ENCODE results near the gene NEXN.
A peak's percentile ranks its signal among the peaks of the same experiment; 100 is the strongest.
"Not testable (repeated sequence)": the region's sequence is repeated elsewhere in the genome, so short reads cannot be mapped to it uniquely, and the experiment has no call there.

NEXN gene

GRCh38 chr1:77972080-77972479 lies 83.7 kb downstream of the NEXN start:
- no peak for DNase-seq

GRCh38 chr1:77975386-77975785 lies 87.0 kb downstream of the NEXN start:
- no peak for DNase-seq

- no peak for DNase-seq
Measured at GRCh38 chr1:77975907-77976306, 87.5 kb downstream of the NEXN start.

- DNase-seq, result no peak
Measured at GRCh38 chr1:77976433-77977076, 88.1 kb downstream of the NEXN start.

- DNase-seq, result no peak
Measured at GRCh38 chr1:77977989-77978292, 89.5 kb downstream of the NEXN start.

GRCh38 chr1:77978293-77978968 lies 90.0 kb downstream of the NEXN start:
- peak; percentile 65 to 67 for DNase-seq

- DNase-seq, result peak; percentile 89 to 93
Measured at GRCh38 chr1:77978969-77979876, 90.8 kb downstream of the NEXN start, which contains the start of gene FUBP1. Gene FUBP1 (minus strand): TSS chr1:77979072. CDS start chr1:77979004, 68 bp downstream.

GRCh38 chr1:77983352-77983996 lies 95.0 kb downstream of the NEXN start:
- DNase-seq, result not testable (repeated sequence)

GRCh38 chr1:77983997-77984355 lies 95.6 kb downstream of the NEXN start:
- no peak for DNase-seq

GRCh38 chr1:77984629-77985028 lies 96.2 kb downstream of the NEXN start:
- DNase-seq, result no peak

- DNase-seq, result no peak
Measured at GRCh38 chr1:77986810-77987209, 98.4 kb downstream of the NEXN start.

- DNase-seq, result no peak
Measured at GRCh38 chr1:77987919-77988318, 99.5 kb downstream of the NEXN start.

- DNase-seq, result no peak
Measured at GRCh38 chr1:77989744-77990143, 101.3 kb downstream of the NEXN start.

- DNase-seq, result no peak
Measured at GRCh38 chr1:77990629-77991204, 102.3 kb downstream of the NEXN start.

- no peak for DNase-seq
Measured at GRCh38 chr1:77991638-77992037, 103.2 kb downstream of the NEXN start.

Measured in stimulated activated CD4-positive, alpha-beta T cell treated with anti-CD3 and anti-CD28 coated beads, Interleukin-2, amount 100 ng/mL, for 48 hours (primary cell).